H1 (cell line): ENCODE data around the gene MUC5AC. TPM values are rescaled to one million over a fixed set of nuclear protein-coding genes. Genes with fewer than 3 reads are reported as not detected.

ENCODE experiments used
- CTCF ChIA-PET: fragments of 300-600 bp; sonication (Branson Sonifier 250); formaldehyde crosslinking; loops from one replicate; lab custom pipeline; 2021; ENCODE audit not compliant: partially characterized antibody; lab: Charles Lee
- POLR2A ChIA-PET: fragments of 300-600 bp; sonication (Branson Sonifier 250); formaldehyde crosslinking; loops from one replicate; lab custom pipeline; 2021; ENCODE audit warnings: inconsistent platforms; ENCODE audit not compliant: partially characterized antibody; lab: Charles Lee
- DNase-seq, 2 experiments: peaks; one replicate each; pipeline versions ENCODE4 v3.0.0 to v3.0.0-alpha.2; 2010 to 2022; ENCODE audit warnings: low spot score in 2 of 2, low read depth in 1 of 2, mixed read lengths in 1 of 2
- FAIRE-seq: peaks from 2 replicates; lab custom pipeline; 2011; peaks lifted over from hg19 to GRCh38; lab: Jason Lieb, UNC
- H2AFZ ChIP-seq: 2 replicates; pipeline ENCODE4 v1.8.1; 2012; ENCODE audit warnings: low read length, inconsistent platforms
- H2AK5ac ChIP-seq: 2 replicates; pipeline ENCODE4 v1.6.1; 2013; ENCODE audit warnings: low read depth, low read length
- H2BK120ac ChIP-seq: replicated peaks from 2 replicates; pipeline ENCODE3; 2013; ENCODE audit warnings: low read depth, low read length, inconsistent platforms
- H2BK12ac ChIP-seq: 2 replicates; pipeline ENCODE4 v1.6.1; 2013; ENCODE audit warnings: low read depth, low read length
- H2BK15ac ChIP-seq: 2 replicates; pipeline ENCODE4 v1.6.1; 2013; ENCODE audit warnings: low read length
- H2BK20ac ChIP-seq: 2 replicates; pipeline ENCODE4 v1.6.1; 2013; ENCODE audit warnings: low read length
- H2BK5ac ChIP-seq: 2 replicates; pipeline ENCODE4 v1.6.1; 2013; ENCODE audit warnings: low read depth, low read length
- H3K14ac ChIP-seq: 2 replicates; pipeline ENCODE4 v1.6.1; 2013; ENCODE audit warnings: inconsistent platforms; ENCODE audit not compliant: insufficient read length
- H3K18ac ChIP-seq: 2 replicates; pipeline ENCODE4 v1.6.1; 2013; ENCODE audit warnings: low read length; ENCODE audit errors: extremely low read depth
- H3K23ac ChIP-seq: 2 replicates; pipeline ENCODE4 v1.6.1; 2013; ENCODE audit warnings: inconsistent platforms; ENCODE audit not compliant: insufficient read length
- H3K23me2 ChIP-seq: 2 replicates; pipeline ENCODE4 v1.6.1; 2013; ENCODE audit warnings: low read depth, low read length
- H3K27ac ChIP-seq: 2 replicates; pipeline ENCODE4 v1.6.1; 2011; ENCODE audit warnings: low read depth, low read length, inconsistent platforms
- H3K27me3 ChIP-seq, 4 experiments: replicated peaks in 1 of 4; 1 replicate in 1 of 4; 2 replicates in 3 of 4; pipeline versions ENCODE4 v1.6.1 to v1.8.1; 2011 to 2013; ENCODE audit warnings: low read length in 3 of 4, mild to moderate bottlenecking in 3 of 4, inconsistent platforms in 2 of 4, mixed read lengths in 2 of 4, moderate library complexity in 1 of 4; ENCODE audit not compliant: control insufficient read depth in 3 of 4, insufficient read depth in 3 of 4; ENCODE audit errors: extremely low read depth in 1 of 4
- H3K36me3 ChIP-seq, 4 experiments: 2 replicates each; pipeline versions ENCODE4 v1.6.1 to v1.8.1; 2011 to 2013; ENCODE audit warnings: mild to moderate bottlenecking in 4 of 4, low read length in 3 of 4, moderate library complexity in 2 of 4, control low read depth in 1 of 4, inconsistent platforms in 1 of 4; ENCODE audit not compliant: insufficient read depth in 4 of 4, control insufficient read depth in 2 of 4
- H3K4ac ChIP-seq: replicated peaks from 2 replicates; pipeline ENCODE3; 2013; ENCODE audit warnings: low read length, low read depth, mixed read lengths, inconsistent platforms; ENCODE audit not compliant: insufficient read length
- H3K4me1 ChIP-seq, 4 experiments: replicated peaks in 1 of 4; 1 replicate in 1 of 4; 2 replicates in 3 of 4; pipeline versions ENCODE4 v1.6.1 to v1.8.1; 2011 to 2013; ENCODE audit warnings: low read length in 3 of 4, inconsistent platforms in 2 of 4, mixed read lengths in 1 of 4; ENCODE audit not compliant: insufficient read depth in 4 of 4, control insufficient read depth in 3 of 4
- H3K4me2 ChIP-seq, 2 experiments: 2 replicates each; pipeline versions ENCODE4 v1.6.1 to v1.8.1; 2011 to 2013; ENCODE audit warnings: low read depth in 2 of 2, low read length in 2 of 2, control low read depth in 1 of 2, inconsistent platforms in 1 of 2, mild to moderate bottlenecking in 1 of 2; ENCODE audit not compliant: insufficient read depth in 1 of 2
- H3K4me3 ChIP-seq, 4 experiments: fragments of 200-600, 300-600 bp in 1 of 4; sonication (generic), shearing (Covaris generic), sonication (Bioruptor Twin) in 1 of 4; 2 replicates each; pipeline versions ENCODE4 v1.5.1 to v1.8.1; 2011 to 2016; ENCODE audit warnings: low read length in 4 of 4, low read depth in 3 of 4, control low read depth in 2 of 4, inconsistent platforms in 2 of 4, mild to moderate bottlenecking in 2 of 4, mixed read lengths in 1 of 4, moderate library complexity in 1 of 4; ENCODE audit not compliant: insufficient read depth in 2 of 4; ENCODE audit errors: extremely low read depth in 1 of 4
- H3K56ac ChIP-seq: replicated peaks from 2 replicates; pipeline ENCODE3; 2013; ENCODE audit warnings: low read depth, mild to moderate bottlenecking, mixed read lengths, low read length, inconsistent platforms; ENCODE audit not compliant: insufficient read length
- H3K79me1 ChIP-seq: 2 replicates; pipeline ENCODE4 v1.6.1; 2013; ENCODE audit warnings: low read depth, low read length, control low read depth
- H3K79me2 ChIP-seq, 2 experiments: 2 replicates each; pipeline versions ENCODE4 v1.6.1 to v1.8.1; 2012 to 2013; ENCODE audit warnings: low read length in 2 of 2, mild to moderate bottlenecking in 2 of 2, inconsistent platforms in 1 of 2; ENCODE audit not compliant: insufficient read depth in 2 of 2, control insufficient read depth in 1 of 2
- H3K9ac ChIP-seq, 4 experiments: replicated peaks in 1 of 4; 1 replicate in 1 of 4; 2 replicates in 3 of 4; pipeline versions ENCODE4 v1.6.1 to v1.8.1; 2011 to 2013; ENCODE audit warnings: low read depth in 3 of 4, low read length in 3 of 4, control low read depth in 2 of 4, mild to moderate bottlenecking in 2 of 4, moderate library complexity in 2 of 4, inconsistent platforms in 1 of 4; ENCODE audit errors: extremely low read depth in 1 of 4
- H3K9me3 ChIP-seq, 2 experiments: 2 replicates each; pipeline versions ENCODE4 v1.6.1 to v1.8.1; 2012 to 2013; ENCODE audit warnings: mild to moderate bottlenecking in 2 of 2, moderate library complexity in 2 of 2, control low read depth in 1 of 2, inconsistent platforms in 1 of 2, low read depth in 1 of 2, low read length in 1 of 2, mixed read lengths in 1 of 2; ENCODE audit not compliant: insufficient read depth in 2 of 2
- H4K20me1 ChIP-seq, 2 experiments: replicated peaks in 1 of 2; 2 replicates each; pipeline versions ENCODE3 to v1.8.1; 2011 to 2013; ENCODE audit warnings: inconsistent platforms in 2 of 2, low read length in 2 of 2, mild to moderate bottlenecking in 1 of 2; ENCODE audit not compliant: insufficient read depth in 2 of 2, control insufficient read depth in 1 of 2
- H4K5ac ChIP-seq: 2 replicates; pipeline ENCODE4 v1.6.1; 2013; ENCODE audit warnings: low read length, low read depth, mixed read lengths, inconsistent platforms; ENCODE audit not compliant: insufficient read length
- H4K8ac ChIP-seq: 2 replicates; pipeline ENCODE4 v1.8.0; 2013; ENCODE audit warnings: mild to moderate bottlenecking, moderate library complexity, low read length, inconsistent platforms; ENCODE audit not compliant: insufficient read depth; ENCODE audit errors: extremely low read depth
- H4K91ac ChIP-seq: replicated peaks from 2 replicates; pipeline ENCODE3; 2013; ENCODE audit warnings: low read length, mixed read lengths, inconsistent platforms; ENCODE audit not compliant: insufficient read length
- ATF3 ChIP-seq: IDR thresholded peaks from 2 replicates; pipeline ENCODE4 v1.6.1; 2011; ENCODE audit warnings: low read depth, mild to moderate bottlenecking, low read length; ENCODE audit not compliant: insufficient read depth
- BACH1 ChIP-seq: IDR thresholded peaks from 2 replicates; pipeline ENCODE4 v1.6.1; 2012; ENCODE audit warnings: low read length, improper control_type of control experiment
- FOSL1 ChIP-seq: IDR thresholded peaks from 2 replicates; pipeline ENCODE4 v1.6.1; 2011; ENCODE audit warnings: mild to moderate bottlenecking, low read depth, low read length, moderate library complexity; ENCODE audit not compliant: insufficient read depth
- KDM5A ChIP-seq: fragments of 200-600 bp; IDR thresholded peaks from 2 replicates; pipeline ENCODE4 v1.7.1; 2012; ENCODE audit warnings: mild to moderate bottlenecking, low read length, inconsistent platforms, mixed read lengths
- PHF8 ChIP-seq: fragments of 200-600 bp; sonication (generic); conservative IDR thresholded peaks from 2 replicates; pipeline ENCODE4 v1.7.1; 2012; ENCODE audit warnings: low read depth, mild to moderate bottlenecking, inconsistent platforms, low read length, moderate library complexity
- POLR2A ChIP-seq, 2 experiments: IDR thresholded peaks; 1 replicate in 1 of 2; 2 replicates in 1 of 2; pipeline ENCODE4 v1.6.1; 2011; ENCODE audit warnings: low read depth in 2 of 2, low read length in 2 of 2, mild to moderate bottlenecking in 2 of 2; ENCODE audit errors: control extremely low read depth in 1 of 2
- RAD21 ChIP-seq, 2 experiments: IDR thresholded peaks in 1 of 2; conservative IDR thresholded peaks in 1 of 2; 2 replicates each; pipeline ENCODE4 v1.6.1; 2011; ENCODE audit warnings: low read depth in 2 of 2, low read length in 2 of 2, improper control_type of control experiment in 1 of 2, inconsistent platforms in 1 of 2, mild to moderate bottlenecking in 1 of 2, moderate library complexity in 1 of 2
- SP2 ChIP-seq: IDR thresholded peaks from 2 replicates; pipeline ENCODE4 v1.6.1; 2012; ENCODE audit warnings: mild to moderate bottlenecking, low read length, inconsistent platforms
- SP4 ChIP-seq: IDR thresholded peaks from 2 replicates; pipeline ENCODE4 v1.6.1; 2012; ENCODE audit warnings: low read length, inconsistent platforms
- TCF12 ChIP-seq: IDR thresholded peaks from 2 replicates; pipeline ENCODE4 v1.6.1; 2011; ENCODE audit warnings: low read depth, mild to moderate bottlenecking, low read length
- YY1 ChIP-seq: IDR thresholded peaks from 2 replicates; pipeline ENCODE4 v1.6.1; 2011; ENCODE audit warnings: low read depth, mild to moderate bottlenecking, low read length
- ZNF274 ChIP-seq: IDR thresholded peaks from 2 replicates; pipeline ENCODE4 v1.7.0; 2012; ENCODE audit warnings: low read length, borderline replicate concordance; ENCODE audit errors: extremely low read depth
- WGBS, 2 experiments: shearing (Covaris generic) in 1 of 2; methylation state at CpG; one replicate each; pipeline versions ENCODE4 v1.1.6 to v1.1.7; 2013 to 2015; ENCODE audit warnings: low lambda C conversion rate in 2 of 2, mixed read lengths in 2 of 2, inconsistent platforms in 1 of 2, low coverage in 1 of 2, missing lambda C conversion rate in 1 of 2; ENCODE audit not compliant: insufficient replicate concordance in 2 of 2, insufficient coverage in 1 of 2, insufficient read length in 1 of 2; ENCODE audit errors: extremely low coverage in 1 of 2, missing lambda C conversion rate in 1 of 2; 5-methylcytosine and 5-hydroxymethylcytosine counted together
- polyA plus RNA-seq, 7 experiments: library from polyadenylated mRNA; depleted of rRNA in 3 of 7; stranded (reverse) in 5 of 7; unstranded in 2 of 7; fragments of >200 nt in 5 of 7; fragments of 200-250 nt in 2 of 7; gene quantifications; 1 replicate in 5 of 7; 2 replicates in 1 of 7; 4 replicates in 1 of 7; pipeline versions ENCODE4 v1.2.1 to v1.2.3, GENCODE V29; 2011 to 2013; ENCODE audit warnings: missing spikeins in 2 of 7, mixed read lengths in 2 of 7
- total RNA-seq: library from RNA; stranded (reverse); fragmentation: NEBNext Ultra II Directional; extraction: Animal tissue kit (Norgen Biotek cat#: 25700); gene quantifications from 2 replicates; pipeline ENCODE4 v1.2.1, GENCODE V29; 2021

Gene MUC5AC
- total and polyA plus RNA-seq, 2 of the 8 experiments (the other 6 are each of a cell fraction or from before 2014, with no cell fraction given), result not detected

DNA sequence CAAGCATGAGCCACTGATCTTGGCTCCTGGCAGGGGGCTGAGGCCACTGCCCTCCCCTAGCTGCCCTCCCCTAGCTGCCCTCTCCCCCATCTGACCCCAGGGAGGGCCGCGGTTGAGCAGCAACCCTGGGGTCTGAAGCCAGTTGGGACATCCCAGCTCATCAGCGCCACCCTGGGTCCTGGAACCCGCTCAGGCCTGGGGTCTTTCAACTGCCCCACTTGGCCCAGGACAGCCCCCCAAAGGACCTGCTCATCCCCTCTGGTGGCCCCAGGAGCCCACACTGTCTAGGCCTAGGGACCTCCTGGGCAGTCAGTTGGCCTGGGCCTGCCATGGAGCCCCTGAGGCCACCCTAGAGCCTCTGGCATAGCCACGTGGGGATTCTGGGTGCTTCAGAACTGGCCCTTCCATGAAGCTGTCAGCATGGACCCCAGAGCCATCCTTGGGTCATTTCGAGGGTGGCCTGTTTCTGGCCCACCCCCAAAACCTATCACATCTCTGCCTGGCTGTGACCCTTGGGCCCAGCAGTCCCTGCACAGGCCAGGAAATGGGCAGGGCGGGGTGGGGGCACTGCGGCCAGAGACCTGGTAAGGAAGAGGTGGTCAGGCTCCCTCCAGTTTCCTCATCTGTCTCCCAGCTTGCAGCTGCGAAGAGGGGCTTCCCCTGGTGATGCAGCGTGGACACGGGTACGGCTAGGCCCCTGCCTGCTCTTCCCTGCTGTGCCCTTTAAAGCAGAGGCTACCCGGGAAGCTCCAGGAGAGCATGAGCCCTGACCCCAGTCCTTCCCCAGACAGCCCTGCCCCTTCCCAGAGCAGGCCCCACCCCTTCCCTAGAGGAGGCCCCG, 45.2 kb upstream of the MUC5AC start:
- Histone ChIP-seq H3K27ac (no peak overlapping the region), H3K4ac (no peak overlapping the region), H2BK120ac (no peak overlapping the region), H3K23ac (no peak overlapping the region), H3K56ac (no peak overlapping the region), H3K23me2 (no peaks in the 10 kb centered on the region), H4K20me1 (peaks cover 0 to 1% of the 10 kb centered on the region in 2 experiments), H3K4me1 (no peaks in the 10 kb centered on the region; a peak in 1 of 7 replicates), H2BK12ac (no peak overlapping the region), H3K9ac (no peak overlapping the region), H3K4me3 (no peak overlapping the region), H3K14ac (no peak overlapping the region), H3K4me2 (no peak overlapping the region), H2AFZ (no peak overlapping the region), H2BK15ac (no peak overlapping the region), H4K8ac (no peak overlapping the region), H3K18ac (no peak overlapping the region), H3K27me3 (no peaks in the 10 kb centered on the region; a peak in 1 of 7 replicates), H4K91ac (no peak overlapping the region), H2BK5ac (no peak overlapping the region), H3K79me1 (no peaks in the 10 kb centered on the region), H2AK5ac (no peak overlapping the region), H3K79me2 (no peaks in the 10 kb centered on the region), H3K9me3 (peaks cover 5 to 43% of the 10 kb centered on the region in 2 experiments; a peak in 2 of 4 replicates), H3K36me3 (no peaks in the 10 kb centered on the region), H4K5ac (no peak overlapping the region), H2BK20ac (no peak overlapping the region)
- POLR2A ChIA-PET, result interaction anchor here (0.6 kb wide), 1 partner anchor 162 kb away, joined by 3 read pairs; no protein-coding TSS in a partner anchor
- no peak for DNase-seq
- CTCF ChIA-PET, result interaction anchor here (1.2 kb wide), 1 partner anchor 11 kb away, joined by 3 read pairs; no protein-coding TSS in a partner anchor
- FAIRE-seq, result no peak
- WGBS, 2 experiments, result 96% methylated on average over 10 of the region's 14 CpGs; no CpG with 5 or more reads in 1 of the 2 experiments
- TF ChIP-seq SP2 (no peak), FOSL1 (no peak), YY1 (no peak), ZNF274 (no peak), POLR2A (IDR thresholded peaks at IDR 0.05; ENCODE audit: control extremely low read depth in 1 of 2, low read depth in 2 of 2, low read length in 2 of 2) (no peak), TCF12 (no peak), SP4 (no peak), PHF8 (no peak), RAD21 (IDR thresholded peaks at IDR 0.05 in 1 of 2, conservative IDR thresholded peaks at IDR 0.05 in 1 of 2; ENCODE audit: low read depth in 2 of 2, low read length in 2 of 2) (no peak), KDM5A (no peak), ATF3 (no peak), BACH1 (no peak)
